ENCODE results near the gene CD37. TPM values are rescaled to one million over a fixed set of nuclear protein-coding genes. Genes with fewer than 3 reads are reported as not detected.
"Not testable (repeated sequence)": the region's sequence is repeated elsewhere in the genome, so short reads cannot be mapped to it uniquely, and the experiment has no call there.

The CD37 gene
- polyA plus RNA-seq, 1 donor = 5.9 TPM

- Histone ChIP-seq H3K4me1 (ENCODE audit: control insufficient read depth, insufficient read depth, low read length) (no peaks in the 10 kb centered on the region), H3K9me3 (ENCODE audit: control insufficient read depth, low read depth, low read length) (no peaks in the 10 kb centered on the region), H3K27ac (ENCODE audit: low read length) (no peak overlapping the region), H3K36me3 (ENCODE audit: control insufficient read depth, insufficient read depth, low read length) (no peaks in the 10 kb centered on the region), H3K27me3 (ENCODE audit: control insufficient read depth, insufficient read depth, low read length) (no peaks in the 10 kb centered on the region), H3K4me3 (ENCODE audit: low read length) (no peak overlapping the region)
- no CpG with 5 or more reads among the region's 2 CpGs for WGBS (ENCODE audit: insufficient coverage, low lambda C conversion rate)
- DNase-seq = no peak
Measured at GRCh38 chr19:49327878-49328544, 7.2 kb upstream of the CD37 start.

GRCh38 chr19:49328741-49329140, 6.5 kb upstream of the CD37 start:
- Histone ChIP-seq H3K36me3 (ENCODE audit: control insufficient read depth, insufficient read depth, low read length) (no peaks in the 10 kb centered on the region), H3K4me3 (ENCODE audit: low read length) (no peak overlapping the region), H3K27ac (ENCODE audit: low read length) (no peak overlapping the region), H3K27me3 (ENCODE audit: control insufficient read depth, insufficient read depth, low read length) (no peaks in the 10 kb centered on the region), H3K9me3 (ENCODE audit: control insufficient read depth, low read depth, low read length) (peaks cover under 1% of the 10 kb centered on the region), H3K4me1 (ENCODE audit: control insufficient read depth, insufficient read depth, low read length) (no peaks in the 10 kb centered on the region)
- no peak for DNase-seq
- WGBS (ENCODE audit: insufficient coverage, low lambda C conversion rate) = no CpG with 5 or more reads among the region's 2 CpGs

- H3K27ac ChIP-seq (ENCODE audit: low read length); H3K4me3 ChIP-seq (ENCODE audit: low read length); H3K36me3 ChIP-seq (ENCODE audit: control insufficient read depth, insufficient read depth, low read length); H3K9me3 ChIP-seq (ENCODE audit: control insufficient read depth, low read depth, low read length); H3K4me1 ChIP-seq (ENCODE audit: control insufficient read depth, insufficient read depth, low read length); H3K27me3 ChIP-seq (ENCODE audit: control insufficient read depth, insufficient read depth, low read length); DNase-seq: not testable (repeated sequence)
- WGBS (ENCODE audit: insufficient coverage, low lambda C conversion rate) = no CpG with 5 or more reads among the region's 4 CpGs
Measured at GRCh38 chr19:49331187-49331586, 4.0 kb upstream of the CD37 start.

GRCh38 chr19:49331616-49332055, 3.6 kb upstream of the CD37 start:
- Histone ChIP-seq H3K9me3 (ENCODE audit: control insufficient read depth, low read depth, low read length) (peaks cover 3% of the 10 kb centered on the region), H3K4me3 (ENCODE audit: low read length) (no peak overlapping the region), H3K27ac (ENCODE audit: low read length) (no peak overlapping the region), H3K27me3 (ENCODE audit: control insufficient read depth, insufficient read depth, low read length) (peaks cover 3% of the 10 kb centered on the region), H3K36me3 (ENCODE audit: control insufficient read depth, insufficient read depth, low read length) (no peaks in the 10 kb centered on the region), H3K4me1 (ENCODE audit: control insufficient read depth, insufficient read depth, low read length) (no peaks in the 10 kb centered on the region)
- no CpG with 5 or more reads among the region's 2 CpGs for WGBS (ENCODE audit: insufficient coverage, low lambda C conversion rate)
- peak in 1 of 2 donors; percentile 15 for DNase-seq

GRCh38 chr19:49332691-49333417, 2.4 kb upstream of the CD37 start:
- not testable (repeated sequence) for H3K4me1 ChIP-seq (ENCODE audit: control insufficient read depth, insufficient read depth, low read length); H3K27ac ChIP-seq (ENCODE audit: low read length); DNase-seq; H3K4me3 ChIP-seq (ENCODE audit: low read length); H3K36me3 ChIP-seq (ENCODE audit: control insufficient read depth, insufficient read depth, low read length); H3K9me3 ChIP-seq (ENCODE audit: control insufficient read depth, low read depth, low read length)
- peaks cover 14% of the 10 kb centered on the region for H3K27me3 ChIP-seq (ENCODE audit: control insufficient read depth, insufficient read depth, low read length)
- no CpG with 5 or more reads among the region's 13 CpGs for WGBS (ENCODE audit: insufficient coverage, low lambda C conversion rate)

- no peak overlapping the region for H3K4me3 ChIP-seq (ENCODE audit: low read length)
- no peaks in the 10 kb centered on the region for H3K4me1 ChIP-seq (ENCODE audit: control insufficient read depth, insufficient read depth, low read length)
Measured at GRCh38 chr19:49333418-49333805, 1.8 kb upstream of the CD37 start.

GRCh38 chr19:49333811-49334288, 1.4 kb upstream of the CD37 start:
- Histone ChIP-seq H3K36me3 (ENCODE audit: control insufficient read depth, insufficient read depth, low read length) (no peaks in the 10 kb centered on the region), H3K9me3 (ENCODE audit: control insufficient read depth, low read depth, low read length) (peaks cover 3% of the 10 kb centered on the region), H3K4me3 (ENCODE audit: low read length) (no peak overlapping the region), H3K4me1 (ENCODE audit: control insufficient read depth, insufficient read depth, low read length) (no peaks in the 10 kb centered on the region), H3K27me3 (ENCODE audit: control insufficient read depth, insufficient read depth, low read length) (peaks cover 24% of the 10 kb centered on the region), H3K27ac (ENCODE audit: low read length) (no peak overlapping the region)
- WGBS (ENCODE audit: insufficient coverage, low lambda C conversion rate) = no CpG with 5 or more reads among the region's 8 CpGs
- no peak for DNase-seq

More at GRCh38 chr19:49333418-49333805, 1.8 kb upstream of the CD37 start:
- no peak for DNase-seq
- peaks cover 3% of the 10 kb centered on the region for H3K9me3 ChIP-seq (ENCODE audit: control insufficient read depth, low read depth, low read length)
- WGBS (ENCODE audit: insufficient coverage, low lambda C conversion rate) = no CpG with 5 or more reads among the region's 3 CpGs
- H3K36me3 ChIP-seq (ENCODE audit: control insufficient read depth, insufficient read depth, low read length) = no peaks in the 10 kb centered on the region
- no peak overlapping the region for H3K27ac ChIP-seq (ENCODE audit: low read length)
- peaks cover 20% of the 10 kb centered on the region for H3K27me3 ChIP-seq (ENCODE audit: control insufficient read depth, insufficient read depth, low read length)

- no peak overlapping the region for H3K27ac ChIP-seq (ENCODE audit: low read length)
- no peak overlapping the region for H3K4me3 ChIP-seq (ENCODE audit: low read length)
- H3K4me1 ChIP-seq (ENCODE audit: control insufficient read depth, insufficient read depth, low read length) = peaks cover 4% of the 10 kb centered on the region
Measured at GRCh38 chr19:49335784-49336481, 727 bp downstream of the CD37 start.

GRCh38 chr19:49336482-49337266, 1.5 kb downstream of the CD37 start:
- Histone ChIP-seq H3K27me3 (ENCODE audit: control insufficient read depth, insufficient read depth, low read length) (peaks cover 47% of the 10 kb centered on the region), H3K9me3 (ENCODE audit: control insufficient read depth, low read depth, low read length) (peaks cover 10% of the 10 kb centered on the region), H3K4me1 (ENCODE audit: control insufficient read depth, insufficient read depth, low read length) (peaks cover 4% of the 10 kb centered on the region), H3K4me3 (ENCODE audit: low read length) (no peak overlapping the region), H3K27ac (ENCODE audit: low read length) (no peak overlapping the region), H3K36me3 (ENCODE audit: control insufficient read depth, insufficient read depth, low read length) (peaks cover 6% of the 10 kb centered on the region)
- DNase-seq = no peak
- WGBS (ENCODE audit: insufficient coverage, low lambda C conversion rate) = no CpG with 5 or more reads among the region's 10 CpGs

More at GRCh38 chr19:49335784-49336481, 727 bp downstream of the CD37 start:
- Histone ChIP-seq H3K36me3 (ENCODE audit: control insufficient read depth, insufficient read depth, low read length) (peaks cover 2% of the 10 kb centered on the region), H3K27me3 (ENCODE audit: control insufficient read depth, insufficient read depth, low read length) (peaks cover 44% of the 10 kb centered on the region), H3K9me3 (ENCODE audit: control insufficient read depth, low read depth, low read length) (peaks cover 10% of the 10 kb centered on the region)
- WGBS (ENCODE audit: insufficient coverage, low lambda C conversion rate) = no CpG with 5 or more reads among the region's 14 CpGs
- no peak for DNase-seq

All from large intestine (tissue), 3 donors.